HepG2 (cell line): ENCODE measurements around the gene HLA-DRB1. TPM values are rescaled to one million over a fixed set of nuclear protein-coding genes. Genes with fewer than 3 reads are reported as not detected.
"Not testable (repeated sequence)": the region's sequence is repeated elsewhere in the genome, so short reads cannot be mapped to it uniquely, and the experiment has no call there.

Experiments
- ATAC-seq: fragments of 200-7000 bp; cut with Tn5 transposase; 3 replicates; pipeline ENCODE4 v1.9.1; 2020; ENCODE audit warnings: mild to moderate bottlenecking, moderate library complexity
- BruUV-seq: library from RNA; stranded (reverse); fragments of 400-500 nt; replicated peaks from 2 replicates; lab custom pipeline; 2021; lab: Mats Ljungman, UMichigan
- CTCF ChIA-PET: fragments of 300-600 bp; formaldehyde crosslinking; extraction: SDS; loops from one replicate; lab custom pipeline; 2021; ENCODE audit warnings: low total read pairs, inconsistent platforms, low intra/inter-chr PET ratio; lab: Yijun Ruan, JAX
- POLR2A ChIA-PET: fragments of 350-600 bp; sonication (Branson Sonifier 250); formaldehyde crosslinking; loops from one replicate; lab custom pipeline; 2020; ENCODE audit warnings: antibody characterized with exemption, inconsistent platforms; lab: Yijun Ruan, JAX
- DNase-seq: peaks from one replicate; pipeline ENCODE4 v3.0.0-alpha.2; 2015; ENCODE audit warnings: low spot score
- FAIRE-seq: peaks from 3 replicates; lab custom pipeline; 2011; peaks lifted over from hg19 to GRCh38; lab: Jason Lieb, UNC
- H2AFZ ChIP-seq: one replicate; pipeline ENCODE4 v1.6.1; 2011; ENCODE audit warnings: low read length, inconsistent platforms
- H3K27ac ChIP-seq: fragments of 300-600 bp; 3 replicates; pipeline ENCODE4 v1.8.0; 2011; ENCODE audit warnings: mixed run types, mild to moderate bottlenecking, mixed read lengths, low read length, inconsistent platforms; ENCODE audit not compliant: insufficient read depth; ENCODE audit errors: extremely low read length
- H3K27me3 ChIP-seq, 2 experiments: fragments of 200-600 bp in 1 of 2; 2 replicates in 1 of 2; 3 replicates in 1 of 2; pipeline versions ENCODE4 v1.6.0 to v1.8.0; 2011; ENCODE audit warnings: low read length in 2 of 2, mild to moderate bottlenecking in 2 of 2, moderate library complexity in 2 of 2, inconsistent platforms in 1 of 2; ENCODE audit not compliant: insufficient read depth in 2 of 2, control insufficient read depth in 1 of 2
- H3K36me3 ChIP-seq, 2 experiments: fragments of 200-600 bp in 1 of 2; replicated peaks in 1 of 2; 2 replicates in 1 of 2; 3 replicates in 1 of 2; pipeline versions ENCODE4 v1.5.1 to v1.8.0; 2011; ENCODE audit warnings: low read length in 2 of 2, inconsistent platforms in 1 of 2; ENCODE audit not compliant: insufficient read depth in 2 of 2, control insufficient read depth in 1 of 2
- H3K4me1 ChIP-seq: 2 replicates; pipeline ENCODE4 v1.5.1; 2012; ENCODE audit warnings: low read length, inconsistent platforms; ENCODE audit not compliant: insufficient read depth
- H3K4me2 ChIP-seq: 2 replicates; pipeline ENCODE4 v1.6.0; 2011; ENCODE audit warnings: low read depth, low read length, inconsistent platforms
- H3K4me3 ChIP-seq, 3 experiments: fragments of 200-600 bp in 1 of 3; sonication (generic), shearing (Covaris generic) in 1 of 3; replicated peaks in 1 of 3; 2 replicates each; pipeline ENCODE4 v1.5.1; 2011 to 2016; ENCODE audit warnings: low read length in 3 of 3, inconsistent platforms in 2 of 3, low read depth in 2 of 3, mild to moderate bottlenecking in 2 of 3, control low read depth in 1 of 3, mixed read lengths in 1 of 3; ENCODE audit not compliant: insufficient read depth in 1 of 3
- H3K79me2 ChIP-seq: one replicate; pipeline ENCODE4 v1.6.1; 2011; ENCODE audit warnings: low read length, inconsistent platforms; ENCODE audit not compliant: insufficient read depth
- H3K9ac ChIP-seq: 2 replicates; pipeline ENCODE4 v1.6.0; 2011; ENCODE audit warnings: mild to moderate bottlenecking, low read depth, low read length, inconsistent platforms; ENCODE audit not compliant: insufficient read depth
- H3K9me3 ChIP-seq: 2 replicates; pipeline ENCODE4 v1.5.1; 2012; ENCODE audit warnings: mild to moderate bottlenecking, low read length
- H4K20me1 ChIP-seq: 2 replicates; pipeline ENCODE4 v1.6.0; 2011; ENCODE audit warnings: inconsistent platforms, mild to moderate bottlenecking, low read length, moderate library complexity; ENCODE audit not compliant: insufficient read depth
- DMAP1 ChIP-seq: IDR thresholded peaks from 2 replicates; pipeline ENCODE4 v1.6.1; 2016
- JARID2 ChIP-seq: sonication (generic); formaldehyde crosslinking; IDR thresholded peaks from 2 replicates; pipeline ENCODE4 v1.8.1; 2023; ENCODE audit warnings: missing genetic modification reagents, inconsistent platforms; ENCODE audit not compliant: insufficient replicate concordance
- PREB ChIP-seq: sonication (generic); formaldehyde crosslinking; IDR thresholded peaks from 2 replicates; pipeline ENCODE4 v1.4.0; 2020; ENCODE audit warnings: missing genetic modification reagents
- RFX5 ChIP-seq: IDR thresholded peaks from 2 replicates; pipeline ENCODE4 v1.6.1; 2011; ENCODE audit warnings: low read depth, low read length, improper control_type of control experiment
- RFXANK ChIP-seq: IDR thresholded peaks from 2 replicates; pipeline ENCODE4 v1.6.1; 2016
- TAF1 ChIP-seq: sonication (generic); formaldehyde crosslinking; IDR thresholded peaks from 2 replicates; pipeline ENCODE4 v1.4.0; 2020; ENCODE audit warnings: missing genetic modification reagents
- ZNF431 ChIP-seq: sonication (generic); formaldehyde crosslinking; IDR thresholded peaks from 2 replicates; pipeline ENCODE4 v1.9.0; 2022; ENCODE audit warnings: missing genetic modification reagents, low read depth, mild to moderate bottlenecking, borderline replicate concordance
- ZSCAN9 ChIP-seq: IDR thresholded peaks from 2 replicates; pipeline ENCODE4 v1.6.1; 2016; ENCODE audit warnings: borderline replicate concordance
- WGBS: methylation state at CpG from one replicate; pipeline ENCODE4 v1.1.6; 2017; ENCODE audit warnings: low lambda C conversion rate; 5-methylcytosine and 5-hydroxymethylcytosine counted together
- in situ Hi-C: cut with HindIII; loops from 2 replicates; pipeline ENCODE4 v1.10.0; 2017; ENCODE audit warnings: low pct_unique_long_range_greater_than_20kb; ENCODE audit not compliant: extremely low pct_ligation_motif_present
- intact Hi-C: fragments of 100-400 bp; cut with micrococcal nuclease; formaldehyde crosslinking; loops from one replicate; pipeline ENCODE4 v1.10.0; 2022; ENCODE audit not compliant: unreplicated experiment
- polyA plus RNA-seq, 8 experiments: library from polyadenylated mRNA; depleted of rRNA in 3 of 8; stranded (reverse) in 7 of 8; unstranded in 1 of 8; fragments of >200 nt; fragmentation: Illumina TruSeq in 4 of 8; extraction: Trizol in 4 of 8; gene quantifications; 2 replicates each; pipeline versions ENCODE4 v1.2.1 to v1.2.3, GENCODE V29; 2011 to 2016; ENCODE audit warnings: low read depth in 4 of 8, missing spikeins in 1 of 8, mixed read lengths in 1 of 8; ENCODE audit not compliant: insufficient read depth in 1 of 8
- total RNA-seq, 5 experiments: library from RNA; depleted of rRNA; stranded (reverse); fragments of >200 nt; fragmentation: Illumina TruSeq; extraction: Trizol; gene quantifications; 2 replicates each; pipeline ENCODE4 v1.2.3, GENCODE V29; 2016; ENCODE audit warnings: low read depth in 1 of 5
- TF ChIP-seq, protein P1 (sequence below): sonication (generic); formaldehyde crosslinking; IDR thresholded peaks from 2 replicates; pipeline ENCODE4 v1.4.0; 2020; ENCODE audit warnings: mild to moderate bottlenecking, missing genetic modification reagents

HLA-DRB1 gene
- total and polyA plus RNA-seq, 2 of the 13 experiments (the other 11 are each of a cell fraction or from before 2014, with no cell fraction given), result 0.09 TPM; not detected in 1

- TF ChIP-seq, protein P1, sequence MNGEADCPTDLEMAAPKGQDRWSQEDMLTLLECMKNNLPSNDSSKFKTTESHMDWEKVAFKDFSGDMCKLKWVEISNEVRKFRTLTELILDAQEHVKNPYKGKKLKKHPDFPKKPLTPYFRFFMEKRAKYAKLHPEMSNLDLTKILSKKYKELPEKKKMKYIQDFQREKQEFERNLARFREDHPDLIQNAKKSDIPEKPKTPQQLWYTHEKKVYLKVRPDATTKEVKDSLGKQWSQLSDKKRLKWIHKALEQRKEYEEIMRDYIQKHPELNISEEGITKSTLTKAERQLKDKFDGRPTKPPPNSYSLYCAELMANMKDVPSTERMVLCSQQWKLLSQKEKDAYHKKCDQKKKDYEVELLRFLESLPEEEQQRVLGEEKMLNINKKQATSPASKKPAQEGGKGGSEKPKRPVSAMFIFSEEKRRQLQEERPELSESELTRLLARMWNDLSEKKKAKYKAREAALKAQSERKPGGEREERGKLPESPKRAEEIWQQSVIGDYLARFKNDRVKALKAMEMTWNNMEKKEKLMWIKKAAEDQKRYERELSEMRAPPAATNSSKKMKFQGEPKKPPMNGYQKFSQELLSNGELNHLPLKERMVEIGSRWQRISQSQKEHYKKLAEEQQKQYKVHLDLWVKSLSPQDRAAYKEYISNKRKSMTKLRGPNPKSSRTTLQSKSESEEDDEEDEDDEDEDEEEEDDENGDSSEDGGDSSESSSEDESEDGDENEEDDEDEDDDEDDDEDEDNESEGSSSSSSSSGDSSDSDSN (CRISPR knock-in tag), result no peak
- TF ChIP-seq, all 625 proteins: peak for 0
Measured at GRCh38 chr6:32539839-32540238, 49.8 kb downstream of the HLA-DRB1 start (continued).

DNA sequence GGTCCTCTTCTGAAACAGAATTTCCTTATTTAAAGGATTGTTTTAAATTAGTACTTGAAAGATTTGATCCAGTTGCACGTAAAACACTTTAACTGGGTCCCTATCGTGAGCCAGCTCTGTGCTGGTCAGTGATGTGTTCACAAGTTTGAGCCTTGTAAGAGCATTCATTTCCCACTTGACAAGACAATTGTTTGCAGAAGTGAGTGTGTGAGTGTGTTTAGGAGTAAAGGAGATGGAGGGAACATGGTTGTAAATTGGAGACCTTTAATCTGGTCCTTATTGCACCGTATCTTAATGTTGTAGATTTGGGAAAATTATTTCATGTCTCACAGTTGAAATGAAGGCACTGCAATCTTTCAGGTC, 59.2 kb downstream of the HLA-DRB1 start:
- H3K4me1 ChIP-seq, CTCF ChIA-PET, H2AFZ ChIP-seq, FAIRE-seq, POLR2A ChIA-PET, H3K4me2 ChIP-seq, H3K27ac ChIP-seq, H3K4me3 ChIP-seq, intact Hi-C loops, H3K27me3 ChIP-seq, in situ Hi-C loops, ATAC-seq, DNase-seq, H4K20me1 ChIP-seq, H3K79me2 ChIP-seq, H3K36me3 ChIP-seq, H3K9ac ChIP-seq, H3K9me3 ChIP-seq, BruUV-seq: not testable (repeated sequence)
- 2% methylated on average over 3 of the region's 3 CpGs for WGBS

DNA sequence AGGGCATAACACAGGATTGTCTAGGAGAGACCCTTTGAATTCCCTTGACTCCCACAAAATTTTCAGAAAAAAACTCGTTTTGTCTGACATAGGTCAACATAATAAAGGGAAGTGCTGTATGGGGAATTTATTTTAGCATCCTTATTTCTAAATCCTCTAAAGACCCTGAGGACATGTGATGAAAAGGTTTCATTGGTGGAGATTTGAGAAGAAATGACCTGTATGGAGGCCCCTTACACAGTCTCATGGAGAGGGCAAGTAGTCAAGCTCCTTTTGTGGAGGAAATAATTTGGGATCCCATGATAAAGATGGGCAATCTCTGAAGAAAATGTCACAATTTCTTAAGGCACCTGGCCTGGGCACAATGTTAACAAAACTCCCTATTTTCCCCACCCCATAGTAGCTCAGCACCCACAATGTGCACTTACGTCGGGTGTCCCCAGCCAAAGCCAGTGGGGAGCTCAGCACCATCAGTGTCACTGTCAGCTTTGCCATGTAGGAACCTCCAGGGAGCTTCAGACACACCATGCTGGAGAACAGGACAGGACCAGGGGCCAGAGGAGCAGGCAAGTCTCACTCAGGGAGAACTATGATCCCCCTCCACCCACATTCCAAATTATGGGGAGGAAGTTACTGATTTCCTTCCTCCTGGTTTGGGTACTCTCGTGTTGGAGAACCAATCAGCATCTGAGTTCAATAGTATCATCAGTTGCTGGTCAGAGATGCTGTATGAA, 59.8 kb downstream of the HLA-DRB1 start, which contains the start of gene HLA-DRB5:
Gene HLA-DRB5 (minus strand): TSS at position 591 of the 734 bp plus-strand sequence. CDS start 63 bp downstream, at position 528.
- Histone ChIP-seq H3K79me2 (no peaks in the 10 kb centered on the region), H3K27ac (no peak within 1 kb of the TSS), H2AFZ (no peak within 1 kb of the TSS), H3K4me3 (no peak within 1 kb of the TSS), H3K36me3 (no peaks in the 10 kb centered on the region), H3K9me3 (no peaks in the 10 kb centered on the region), H3K9ac (no peak within 1 kb of the TSS), H3K27me3 (no peaks in the 10 kb centered on the region), H4K20me1 (no peaks in the 10 kb centered on the region), H3K4me1 (no peaks in the 10 kb centered on the region)
- in situ Hi-C loops, result loop anchor here (5.0 kb wide), 1 partner anchor 57 kb away; the partner anchor contains the start of gene HLA-DRB1
- no peak for DNase-seq
- FAIRE-seq, result no peak
- BruUV-seq, result no TSS peak
- intact Hi-C loops, result loop anchor here (2.0 kb wide), 1 partner anchor 41 kb away; no protein-coding TSS in a partner anchor
- WGBS, result 0% methylated on average over 1 of the region's 4 CpGs
- no peak; the same call in 2 of the 3 replicates for ATAC-seq
- CTCF ChIA-PET, result no interaction called here
- TF ChIP-seq RFX5, result peak; percentile 92
- no peak for TF ChIP-seq ZSCAN9 (CRISPR knock-in tag)
- TF ChIP-seq DMAP1, result no peak
- no peak for TF ChIP-seq ZNF431 (CRISPR knock-in tag)
- no peak for TF ChIP-seq TAF1 (CRISPR knock-in tag)
- TF ChIP-seq JARID2 (CRISPR knock-in tag), result no peak
- TF ChIP-seq PREB (CRISPR knock-in tag), result no peak
- peak; percentile 50; the same call in 1 of the 2 replicates for TF ChIP-seq RFXANK (CRISPR knock-in tag)
- TF ChIP-seq, all 625 proteins: peak for 2
- H3K4me2 ChIP-seq, result no peak within 1 kb of the TSS
- POLR2A ChIA-PET, result no interaction called here
